NK-92 (cell line): Measurements from ENCODE around the gene TNS4.

Experiments
- DNase-seq: peaks from one replicate; lab custom pipeline; 2025; ENCODE audit not compliant: unreplicated experiment; lab: John Stamatoyannopoulos, UW

Gene TNS4

GRCh38 chr17:40443196-40443987 lies 58.0 kb downstream of the TNS4 start, which contains the start of gene IGFBP4:
IGFBP4 (plus strand) TSS chr17:40443450; CDS start chr17:40443736, 286 bp downstream.
- DNase-seq: no peak

- no peak for DNase-seq
Observed at GRCh38 chr17:40442392-40443195, 58.8 kb downstream of the TNS4 start.

GRCh38 chr17:40440166-40440565 lies 61.3 kb downstream of the TNS4 start:
- no peak for DNase-seq

GRCh38 chr17:40437095-40437732 lies 64.2 kb downstream of the TNS4 start:
- no peak for DNase-seq

GRCh38 chr17:40436636-40437035 lies 64.8 kb downstream of the TNS4 start:
- no peak for DNase-seq

GRCh38 chr17:40433551-40434415 lies 67.6 kb downstream of the TNS4 start:
- DNase-seq: no peak

- no peak for DNase-seq
Observed at GRCh38 chr17:40432864-40433528, 68.4 kb downstream of the TNS4 start.

- DNase-seq: no peak
Observed at GRCh38 chr17:40431231-40431602, 70.2 kb downstream of the TNS4 start.

- no peak for DNase-seq
Observed at GRCh38 chr17:40430272-40431230, 70.9 kb downstream of the TNS4 start.

- no peak for DNase-seq
Observed at GRCh38 chr17:40427002-40427491, 74.4 kb downstream of the TNS4 start.
